ENCODE results near the gene NIPA2.

NIPA2 gene

GRCh38 chr15:22913646-22914380, 75.3 kb downstream of the NIPA2 start:
- no peak for DNase-seq (ENCODE audit: low read depth in 2 of 2)
- H3K4me3 ChIP-seq (replicated peaks in 1 of 2; ENCODE audit: low read depth in 2 of 2, low read length in 2 of 2) = no peak overlapping the region
- TF ChIP-seq CTCF (IDR thresholded peaks at IDR 0.05; ENCODE audit: low read depth, low read length) = no peak

GRCh38 chr15:22915866-22916515, 77.5 kb downstream of the NIPA2 start:
- no peak for TF ChIP-seq CTCF (IDR thresholded peaks at IDR 0.05; ENCODE audit: low read depth, low read length)
- DNase-seq (ENCODE audit: low read depth in 2 of 2) = peak in 1 of 2 donors; percentile 5
- no peak overlapping the region for H3K4me3 ChIP-seq (replicated peaks in 1 of 2; ENCODE audit: low read depth in 2 of 2, low read length in 2 of 2)

GRCh38 chr15:22916606-22917350, 78.3 kb downstream of the NIPA2 start:
- no peak overlapping the region for H3K4me3 ChIP-seq (replicated peaks in 1 of 2; ENCODE audit: low read depth in 2 of 2, low read length in 2 of 2)
- no peak for TF ChIP-seq CTCF (IDR thresholded peaks at IDR 0.05; ENCODE audit: low read depth, low read length)
- no peak for DNase-seq (ENCODE audit: low read depth in 2 of 2)

GRCh38 chr15:22917556-22917955, 79.1 kb downstream of the NIPA2 start:
- no peak overlapping the region for H3K4me3 ChIP-seq (replicated peaks in 1 of 2; ENCODE audit: low read depth in 2 of 2, low read length in 2 of 2)
- TF ChIP-seq CTCF (IDR thresholded peaks at IDR 0.05; ENCODE audit: low read depth, low read length) = no peak
- DNase-seq (ENCODE audit: low read depth in 2 of 2) = no peak

All from cardiac fibroblast (primary cell).